ENCODE data around the gene APOB. TPM values are rescaled to one million over a fixed set of nuclear protein-coding genes. Genes with fewer than 3 reads are reported as not detected.

The APOB gene
- total RNA-seq, 4 donors from 2014 or later = 0.04 to 0.62 (median 0.19) TPM; not detected in 1

DNA sequence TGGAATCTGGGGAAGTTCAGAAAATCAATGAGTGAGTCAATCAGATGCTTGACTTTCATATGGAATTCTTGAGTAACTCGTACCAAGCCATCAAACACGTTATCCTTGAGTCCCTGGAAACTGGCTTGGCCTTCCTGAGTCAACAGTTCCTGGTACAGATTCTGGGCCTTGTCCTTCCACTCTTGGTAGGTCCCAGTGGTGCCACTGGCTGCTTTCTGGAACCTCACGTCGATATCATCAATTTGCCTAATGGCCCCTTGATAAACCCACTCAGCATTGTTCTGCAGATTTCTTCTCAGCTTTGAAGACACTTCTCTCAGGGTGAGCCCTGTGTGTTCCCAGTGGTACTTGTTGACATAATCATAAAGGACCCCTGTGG is 41.1 kb downstream of the APOB start:
- H3K27me3 ChIP-seq = no peaks in the 10 kb centered on the region
- no peaks in the 10 kb centered on the region for H3K4me1 ChIP-seq
- intact Hi-C loops (cut with DNase I) = no loop called here
- no peaks in the 10 kb centered on the region for H3K9me3 ChIP-seq
- no peak for TF ChIP-seq POLR2A (IDR thresholded peaks at IDR 0.05)
- no peaks in the 10 kb centered on the region for H3K36me3 ChIP-seq
- 66 to 82% methylated on average over 3 to 4 of the region's 4 CpGs for WGBS, 2 donors
- H3K27ac ChIP-seq = no peak overlapping the region
- DNase-seq = no peak
- no peak overlapping the region for H3K4me3 ChIP-seq

DNA sequence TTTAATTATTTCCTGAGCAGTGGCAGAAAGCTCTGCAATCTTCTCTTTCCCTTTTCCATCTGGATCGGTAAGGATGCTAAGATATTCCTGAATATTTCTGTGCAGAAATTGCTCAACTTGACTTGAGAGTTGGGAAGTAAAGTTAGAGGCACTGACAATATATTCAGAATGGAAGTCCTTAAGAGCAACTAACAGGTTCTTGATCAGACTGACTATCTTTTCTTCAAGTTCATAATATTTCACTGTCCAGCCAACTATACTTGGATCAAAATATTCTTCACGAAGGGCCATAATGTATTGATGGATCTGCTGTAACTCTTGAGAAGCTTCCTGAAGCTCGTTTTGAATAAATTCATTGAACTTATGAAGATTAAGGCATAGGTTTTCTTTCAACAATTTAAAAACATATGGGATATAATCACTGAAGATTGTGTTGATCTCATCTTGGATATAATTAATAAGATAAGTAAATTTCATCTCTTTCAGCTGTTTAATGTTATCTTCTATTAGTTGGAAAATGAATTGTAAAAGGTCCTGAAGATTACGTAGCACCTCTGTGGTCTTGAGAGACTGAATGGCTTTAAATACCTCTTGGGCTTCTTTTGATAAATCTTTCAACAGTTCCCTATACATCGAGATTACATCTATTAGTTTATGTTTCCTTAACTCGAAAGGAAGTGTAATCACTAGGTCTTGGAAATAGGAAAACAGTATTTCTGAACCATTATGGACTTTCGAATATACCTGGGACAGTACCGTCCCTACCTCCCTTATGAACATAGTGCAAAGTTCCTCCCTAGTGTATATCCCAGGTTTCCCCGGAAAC is 41.7 kb downstream of the APOB start:
- 76 to 79% methylated on average over 9 of the region's 9 CpGs for WGBS, 2 donors
- TF ChIP-seq, protein P1, sequence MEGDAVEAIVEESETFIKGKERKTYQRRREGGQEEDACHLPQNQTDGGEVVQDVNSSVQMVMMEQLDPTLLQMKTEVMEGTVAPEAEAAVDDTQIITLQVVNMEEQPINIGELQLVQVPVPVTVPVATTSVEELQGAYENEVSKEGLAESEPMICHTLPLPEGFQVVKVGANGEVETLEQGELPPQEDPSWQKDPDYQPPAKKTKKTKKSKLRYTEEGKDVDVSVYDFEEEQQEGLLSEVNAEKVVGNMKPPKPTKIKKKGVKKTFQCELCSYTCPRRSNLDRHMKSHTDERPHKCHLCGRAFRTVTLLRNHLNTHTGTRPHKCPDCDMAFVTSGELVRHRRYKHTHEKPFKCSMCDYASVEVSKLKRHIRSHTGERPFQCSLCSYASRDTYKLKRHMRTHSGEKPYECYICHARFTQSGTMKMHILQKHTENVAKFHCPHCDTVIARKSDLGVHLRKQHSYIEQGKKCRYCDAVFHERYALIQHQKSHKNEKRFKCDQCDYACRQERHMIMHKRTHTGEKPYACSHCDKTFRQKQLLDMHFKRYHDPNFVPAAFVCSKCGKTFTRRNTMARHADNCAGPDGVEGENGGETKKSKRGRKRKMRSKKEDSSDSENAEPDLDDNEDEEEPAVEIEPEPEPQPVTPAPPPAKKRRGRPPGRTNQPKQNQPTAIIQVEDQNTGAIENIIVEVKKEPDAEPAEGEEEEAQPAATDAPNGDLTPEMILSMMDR (IDR thresholded peaks at IDR 0.05) = no peak
- no peak for TF ChIP-seq POLR2A (IDR thresholded peaks at IDR 0.05)

DNA sequence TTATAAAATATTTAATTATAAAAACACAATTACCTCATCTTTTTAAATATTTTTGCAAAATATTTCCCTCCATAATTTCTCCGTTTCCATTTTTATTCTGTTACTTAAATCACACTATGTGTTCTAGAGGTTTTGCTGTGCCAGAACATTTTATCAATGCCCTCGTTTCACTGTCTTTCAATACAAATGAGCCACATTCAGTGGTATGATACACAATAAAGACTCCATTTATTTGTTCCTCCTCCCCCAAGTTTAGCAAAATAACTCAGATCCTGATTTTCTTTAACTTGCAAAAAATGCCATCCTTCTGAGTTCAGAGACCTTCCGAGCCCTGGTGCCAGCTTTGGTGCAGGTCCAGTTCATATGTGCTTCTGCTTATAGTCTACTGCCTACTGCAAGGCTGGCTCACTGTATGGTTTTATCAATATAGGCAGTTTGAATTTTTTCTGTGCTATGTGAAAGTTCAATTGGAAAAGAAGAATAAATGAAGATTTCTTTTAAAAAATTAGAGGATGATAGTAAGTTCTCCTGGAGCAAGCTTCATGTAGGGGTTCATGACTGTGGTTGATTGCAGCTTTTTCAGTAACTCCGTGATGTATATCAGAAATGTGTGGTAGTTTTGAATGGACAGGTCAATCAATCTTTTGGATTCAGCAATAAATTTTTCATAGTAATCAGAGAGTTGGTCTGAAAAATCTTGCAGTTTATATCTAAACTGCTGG is 42.5 kb downstream of the APOB start:
- intact Hi-C loops (cut with DNase I) = no loop called here
- no peaks in the 10 kb centered on the region for H3K9me3 ChIP-seq
- TF ChIP-seq, protein P1 (IDR thresholded peaks at IDR 0.05) = no peak
- TF ChIP-seq POLR2A (IDR thresholded peaks at IDR 0.05) = no peak
- WGBS, 2 donors = 83 to 85% methylated on average over 4 of the region's 4 CpGs
- H3K27me3 ChIP-seq = no peaks in the 10 kb centered on the region
- H3K36me3 ChIP-seq = no peaks in the 10 kb centered on the region
- no peak overlapping the region for H3K27ac ChIP-seq
- DNase-seq = no peak
- H3K4me1 ChIP-seq = no peaks in the 10 kb centered on the region
- H3K4me3 ChIP-seq = no peak overlapping the region

More for the DNA sequence above, 41.7 kb downstream of the APOB start:
- intact Hi-C loops (cut with DNase I) = no loop called here
- Histone ChIP-seq H3K27ac (no peak overlapping the region), H3K4me3 (no peak overlapping the region), H3K36me3 (no peaks in the 10 kb centered on the region), H3K4me1 (no peaks in the 10 kb centered on the region), H3K27me3 (no peaks in the 10 kb centered on the region), H3K9me3 (no peaks in the 10 kb centered on the region)
- no peak for DNase-seq

DNA sequence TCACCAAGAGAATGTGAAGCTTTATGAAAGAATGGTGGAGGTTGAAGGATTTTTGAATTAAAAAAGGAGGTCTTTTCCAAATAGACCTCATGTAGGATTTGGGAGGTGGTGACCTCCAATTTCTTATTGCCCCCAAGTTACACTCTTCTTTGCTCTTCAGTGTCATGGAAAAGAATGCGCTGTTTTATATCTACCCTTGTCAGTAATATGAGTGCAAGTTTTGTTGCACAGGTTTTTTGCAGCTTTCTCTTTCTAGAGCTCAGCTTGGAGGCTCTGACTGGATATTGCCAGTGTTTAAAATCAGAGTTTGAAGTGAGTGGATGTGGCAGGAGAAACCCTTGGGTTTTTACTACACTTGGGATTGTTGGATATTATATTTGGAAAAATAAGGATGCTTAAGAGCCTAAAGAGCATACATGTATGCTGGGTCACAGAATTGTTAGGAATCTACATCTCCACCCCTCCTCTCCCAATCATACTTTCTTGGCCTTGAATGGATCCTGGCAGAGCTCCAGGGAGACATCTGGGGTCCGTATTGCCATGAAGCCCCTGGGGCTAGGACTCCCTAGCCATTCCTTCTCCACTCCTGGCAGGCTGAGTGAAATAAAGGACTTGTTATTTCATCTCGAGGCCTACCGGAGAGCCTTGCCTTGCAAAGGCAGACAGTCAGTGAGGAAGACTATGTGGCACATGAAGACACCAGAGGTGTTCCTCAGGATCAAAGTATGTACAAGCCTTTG is 43.8 kb downstream of the APOB start:
- no peaks in the 10 kb centered on the region for H3K27me3 ChIP-seq
- no peak overlapping the region for H3K27ac ChIP-seq
- intact Hi-C loops (cut with DNase I) = no loop called here
- WGBS, 2 donors = 77 to 87% methylated on average over 4 of the region's 4 CpGs
- no peaks in the 10 kb centered on the region for H3K4me1 ChIP-seq
- H3K9me3 ChIP-seq = no peaks in the 10 kb centered on the region
- no peak for DNase-seq
- no peaks in the 10 kb centered on the region for H3K36me3 ChIP-seq
- H3K4me3 ChIP-seq = no peak overlapping the region
- TF ChIP-seq POLR2A (IDR thresholded peaks at IDR 0.05) = no peak
- TF ChIP-seq, protein P1 (IDR thresholded peaks at IDR 0.05) = no peak

DNA sequence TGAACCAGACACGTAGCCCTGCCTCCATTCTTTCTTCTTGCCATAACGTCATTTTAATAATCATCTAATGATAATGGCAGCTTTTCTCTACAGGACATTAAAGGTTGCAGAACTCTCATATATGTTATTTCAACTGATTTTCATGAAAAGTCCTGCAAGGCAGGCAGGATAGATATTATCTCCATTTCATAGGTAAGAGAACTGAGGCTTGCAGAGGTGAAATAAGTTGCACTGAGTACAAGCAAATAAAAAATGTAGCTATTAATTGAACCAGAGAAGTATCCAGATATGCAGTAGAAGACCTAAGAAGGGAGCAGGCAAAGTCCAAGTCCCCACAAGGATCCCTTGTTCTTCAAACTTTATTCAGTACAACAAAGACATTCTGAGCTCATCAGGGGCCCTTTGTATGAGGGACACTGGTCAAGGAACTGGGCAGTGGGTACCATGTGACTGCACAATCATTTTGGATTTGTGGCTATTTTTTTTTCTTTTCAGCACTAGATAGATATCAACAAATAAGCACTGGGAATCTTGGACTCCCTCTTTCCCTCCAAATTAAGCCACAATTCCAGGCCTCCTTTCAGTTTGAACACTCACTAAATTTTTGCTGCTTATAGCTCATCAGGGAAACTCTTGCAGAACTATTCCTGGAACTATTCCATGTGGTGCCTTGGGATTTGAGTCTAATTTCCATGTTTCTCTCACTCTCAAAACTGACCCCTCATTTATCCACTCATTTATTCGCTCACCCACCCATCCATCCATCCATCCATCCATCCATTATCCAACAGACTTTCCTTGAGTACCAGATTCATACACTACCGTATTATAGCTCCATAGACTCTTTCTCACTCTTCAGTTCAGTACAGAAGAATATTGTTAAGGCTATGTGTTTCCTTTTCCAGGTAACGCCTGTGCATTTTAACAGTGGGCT is 44.6 kb downstream of the APOB start:
- H3K4me3 ChIP-seq = no peak overlapping the region
- H3K27ac ChIP-seq = no peak overlapping the region
- H3K9me3 ChIP-seq = no peaks in the 10 kb centered on the region
- WGBS, 2 donors = 78 to 84% methylated on average over 5 of the region's 5 CpGs
- H3K27me3 ChIP-seq = no peaks in the 10 kb centered on the region
- no peak for TF ChIP-seq POLR2A (IDR thresholded peaks at IDR 0.05)
- TF ChIP-seq, protein P1 (IDR thresholded peaks at IDR 0.05) = no peak
- no peak for DNase-seq
- no peaks in the 10 kb centered on the region for H3K36me3 ChIP-seq
- H3K4me1 ChIP-seq = no peaks in the 10 kb centered on the region
- intact Hi-C loops (cut with DNase I) = no loop called here

All from esophagus squamous epithelium (tissue), 5 donors.